Measurements from ENCODE around the gene RORB.

RORB gene

GRCh38 chr9:74609671-74610405, 112.7 kb downstream of the RORB start:
- DNase-seq = no peak

GRCh38 chr9:74610523-74611061, 113.5 kb downstream of the RORB start:
- no peak for DNase-seq

GRCh38 chr9:74630228-74630627, 133.1 kb downstream of the RORB start:
- DNase-seq = no peak

DNA sequence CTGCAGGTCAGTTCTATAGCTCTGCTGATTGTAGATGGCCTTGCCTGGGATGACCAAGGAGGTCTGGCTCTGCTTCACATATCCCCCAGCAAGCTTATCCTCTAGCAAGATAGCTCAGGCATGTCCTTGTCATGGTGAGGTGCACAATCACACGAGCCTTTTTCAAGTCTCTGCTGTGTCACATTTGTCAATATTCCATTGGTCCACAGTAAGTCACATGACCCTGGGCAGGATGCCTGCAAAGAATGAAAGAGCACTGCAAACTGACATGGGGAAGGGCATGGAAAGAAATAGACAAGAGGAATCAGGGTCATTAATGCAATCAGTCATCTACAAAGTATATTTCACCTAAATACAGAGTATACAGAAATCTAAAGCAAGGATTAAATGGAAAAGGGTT, 142.0 kb downstream of the RORB start:
- no peak for DNase-seq

- no peak for DNase-seq
Observed at GRCh38 chr9:74642376-74642775, 145.2 kb downstream of the RORB start.

DNA sequence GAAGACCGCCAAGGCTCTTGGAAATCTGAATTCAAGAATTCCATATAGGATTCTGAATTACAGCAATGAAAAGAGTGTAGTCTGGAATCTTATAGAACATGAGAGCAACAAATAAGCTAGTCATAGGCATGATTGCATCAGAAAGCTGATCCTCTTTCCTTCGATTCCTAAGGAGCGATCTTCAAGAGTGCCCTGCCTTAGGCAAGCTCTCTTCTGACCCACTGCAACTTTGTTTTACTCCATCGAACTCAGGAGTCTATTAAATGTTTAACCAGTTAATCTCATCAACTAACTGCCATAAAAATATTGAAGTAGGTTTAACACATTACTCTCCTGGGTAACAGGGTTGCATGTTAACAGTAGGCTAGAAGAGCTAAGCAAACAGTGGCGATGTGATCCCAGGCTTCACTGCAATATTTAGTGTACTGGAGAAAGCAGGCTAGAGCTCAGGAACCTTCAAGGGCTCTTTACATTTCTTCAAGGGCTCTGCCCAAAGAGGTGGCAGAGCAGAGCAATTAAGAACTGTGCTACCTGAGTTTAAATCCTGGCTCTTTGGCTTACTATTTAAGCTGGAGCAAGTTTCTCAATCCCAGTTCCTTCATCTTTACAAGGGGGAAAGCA, 146.3 kb downstream of the RORB start:
- DNase-seq = no peak

DNA sequence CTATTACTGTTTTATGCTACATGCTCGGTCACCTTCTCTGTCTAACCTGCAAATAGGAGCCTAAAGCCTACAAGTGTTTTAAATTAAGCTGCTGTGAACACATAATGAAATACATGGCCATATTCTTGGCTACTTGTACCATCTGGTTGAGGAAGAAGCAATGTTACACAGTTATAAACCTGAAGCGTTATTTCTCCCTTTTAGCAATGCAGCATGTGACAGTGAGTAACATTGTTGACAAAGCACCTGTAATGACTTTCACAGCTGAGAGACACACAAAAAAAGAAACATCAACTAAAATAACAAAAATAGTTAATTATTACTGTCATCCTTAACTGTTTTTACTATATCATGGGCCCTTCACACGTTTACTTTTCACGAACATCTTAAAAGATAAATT, 146.9 kb downstream of the RORB start:
- DNase-seq = no peak

GRCh38 chr9:74645007-74645639, 148.0 kb downstream of the RORB start:
- DNase-seq = peak; percentile 35

DNA sequence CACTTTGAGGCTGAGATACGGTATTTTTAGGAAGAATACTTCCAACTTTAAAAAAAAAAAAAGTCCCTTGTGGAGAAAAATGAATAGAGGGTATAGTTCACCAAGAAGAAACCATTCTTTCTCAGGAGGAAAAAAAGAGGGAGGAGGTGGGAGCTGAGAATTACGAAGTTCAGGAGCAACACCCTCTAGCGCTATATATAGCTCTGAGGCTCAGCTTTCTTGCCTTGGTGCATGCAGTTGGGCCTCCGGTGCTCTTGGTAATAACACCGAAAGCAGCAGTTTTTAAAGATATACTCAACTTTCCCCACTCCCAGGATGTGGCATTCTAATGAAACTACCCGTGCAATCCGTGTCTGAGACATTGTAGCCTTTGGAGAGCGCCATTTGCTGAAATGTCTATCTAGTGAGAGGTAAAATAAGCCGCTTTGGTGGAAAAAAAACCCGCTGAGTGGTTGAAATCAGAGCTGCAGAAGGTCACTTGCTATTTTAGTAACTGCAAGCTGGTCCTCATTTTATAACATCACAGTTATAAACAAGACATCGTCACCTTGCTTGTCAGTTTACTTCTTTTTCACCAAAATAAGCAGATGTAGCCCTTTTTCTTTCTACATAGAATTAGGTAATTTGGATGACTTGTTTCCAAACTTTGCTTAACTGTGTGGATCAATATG, 156.4 kb downstream of the RORB start:
- no peak for DNase-seq

DNA sequence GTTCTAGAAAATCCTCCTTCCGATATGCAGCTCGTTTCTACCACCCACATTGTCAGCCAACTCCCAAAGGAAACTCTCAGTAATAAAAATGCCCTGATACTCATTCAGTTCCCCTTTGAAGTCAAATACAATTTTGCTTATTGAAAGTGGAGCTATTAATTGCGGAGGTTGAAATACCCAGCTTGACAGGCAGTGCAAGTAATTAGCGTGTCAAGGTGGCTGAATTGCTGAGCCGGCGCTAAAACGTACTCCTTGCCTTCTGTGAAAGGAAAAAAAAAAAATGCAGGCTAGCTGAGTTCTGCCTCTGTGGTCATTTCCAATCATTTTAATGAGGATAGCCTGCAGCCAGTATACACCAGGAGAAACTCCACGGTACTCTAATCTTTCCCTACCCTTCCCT, 165.5 kb downstream of the RORB start:
- no peak for DNase-seq

DNA sequence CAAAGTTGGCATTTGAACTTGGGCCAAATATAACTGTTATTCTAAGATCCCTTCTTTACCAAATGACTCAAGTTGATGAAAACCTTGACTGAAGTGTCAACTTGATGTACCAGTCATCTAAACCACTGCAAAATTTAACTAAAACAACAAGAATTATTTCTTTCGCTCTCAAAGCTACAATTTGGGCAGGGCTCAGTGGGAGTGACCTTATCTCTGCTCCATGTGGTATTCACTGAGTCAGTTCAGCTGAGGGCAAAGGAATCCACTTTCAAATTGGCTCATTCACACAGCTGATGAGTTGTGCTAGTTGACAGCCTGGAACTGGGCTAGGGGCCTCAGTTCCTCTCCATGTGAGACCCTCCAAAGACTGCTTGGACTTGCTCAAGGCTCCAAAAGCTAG, 166.3 kb downstream of the RORB start:
- no peak for DNase-seq

DNA sequence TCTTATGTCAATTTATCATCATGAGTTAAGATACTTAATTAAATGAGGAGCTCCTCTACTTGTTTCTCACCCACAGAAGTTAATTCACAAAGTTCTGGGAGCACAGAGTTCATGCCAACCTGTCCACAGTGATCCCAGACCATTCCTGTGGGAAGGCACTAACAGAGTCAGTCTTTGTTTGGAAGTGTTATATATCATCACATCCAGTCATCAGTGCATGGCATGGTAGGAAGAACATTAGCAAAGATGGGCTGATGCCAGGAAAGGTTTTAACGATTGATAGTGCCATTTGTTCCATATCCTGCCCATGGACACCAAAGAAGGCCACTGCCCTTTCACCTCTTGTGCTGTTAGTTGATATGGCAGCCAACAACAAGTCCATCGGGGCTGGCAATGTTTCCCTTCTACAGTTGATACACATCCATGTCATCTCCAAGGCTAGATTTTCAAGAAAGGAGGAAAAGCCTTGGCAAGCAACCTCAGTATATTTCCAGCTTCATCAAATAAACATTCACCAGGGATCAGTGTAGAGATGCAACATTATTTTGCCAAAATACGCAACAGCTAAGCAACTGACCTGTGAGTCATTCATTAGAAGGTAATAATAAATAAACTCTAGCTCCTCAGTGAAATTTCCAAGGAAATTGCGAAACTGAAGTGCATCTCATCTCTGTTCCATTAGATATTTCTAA, 169.6 kb downstream of the RORB start:
- DNase-seq = no peak

GRCh38 chr9:74672237-74672636, 175.1 kb downstream of the RORB start:
- no peak for DNase-seq

- DNase-seq = no peak
Observed at GRCh38 chr9:74674077-74674476, 176.9 kb downstream of the RORB start.

DNA sequence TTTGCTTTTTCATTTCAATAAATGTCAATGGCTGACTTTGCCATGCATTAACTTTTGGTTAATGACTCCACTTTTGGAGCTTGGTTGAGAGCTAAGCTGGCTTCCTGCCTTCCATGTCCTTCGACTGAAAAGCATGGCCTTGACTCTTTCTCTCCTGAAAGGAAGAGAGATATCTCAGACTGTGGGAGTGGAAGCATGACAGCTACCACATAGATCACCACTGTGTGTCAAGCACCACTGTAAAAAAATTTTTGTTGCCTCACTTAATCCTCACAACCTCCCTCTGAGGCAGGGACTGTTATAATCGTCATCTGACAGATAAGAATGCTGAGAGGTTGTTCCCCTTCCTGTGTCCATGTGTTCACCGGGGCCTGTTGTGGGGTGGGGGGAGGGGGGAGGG, 184.8 kb downstream of the RORB start:
- no peak for DNase-seq

- DNase-seq = no peak
Observed at GRCh38 chr9:74683322-74683721, 186.2 kb downstream of the RORB start.

GRCh38 chr9:74691058-74691457, 193.9 kb downstream of the RORB start:
- no peak for DNase-seq

GRCh38 chr9:74696520-74696919, 199.4 kb downstream of the RORB start:
- no peak for DNase-seq

DNA sequence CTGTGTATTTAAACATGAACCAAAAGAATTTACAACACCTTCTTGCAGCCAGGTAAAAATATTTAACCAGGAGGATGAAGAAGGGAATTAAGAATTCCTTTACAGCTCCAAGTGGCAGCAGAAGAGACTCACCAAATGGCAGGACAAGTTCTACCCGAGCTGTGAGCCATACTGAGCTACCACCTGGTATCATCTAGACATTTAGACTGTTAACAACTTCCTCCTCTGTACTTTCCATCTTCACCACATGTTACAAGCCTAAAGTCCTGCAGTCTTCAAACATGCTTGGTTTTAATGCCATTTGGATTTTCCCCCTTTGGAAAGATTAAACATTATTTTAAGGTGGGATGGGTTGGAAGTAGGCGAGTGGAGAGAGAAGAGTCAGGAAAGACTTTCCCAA, 200.4 kb downstream of the RORB start:
- DNase-seq = no peak

- no peak for DNase-seq
Observed at GRCh38 chr9:74711341-74711740, 214.2 kb downstream of the RORB start.

DNA sequence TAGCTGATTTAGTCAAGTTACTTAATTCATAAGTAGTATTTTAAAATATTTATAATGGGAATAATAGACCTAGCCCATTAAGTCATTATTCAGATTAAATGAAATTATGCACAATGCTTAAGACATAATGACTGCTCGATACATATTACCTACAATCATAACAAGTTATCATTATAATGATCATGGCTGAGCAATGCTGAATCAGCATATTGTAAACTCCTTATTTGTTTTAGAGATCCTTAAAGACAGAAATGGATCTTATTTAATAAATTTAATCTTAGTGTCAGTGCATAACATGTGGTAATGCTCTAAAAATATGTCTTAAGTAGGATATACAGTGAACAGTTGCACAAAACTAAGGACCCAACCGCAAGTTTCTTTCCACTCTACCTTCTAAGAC, 221.6 kb downstream of the RORB start:
- DNase-seq = no peak

GRCh38 chr9:74719306-74719705, 222.2 kb downstream of the RORB start:
- no peak for DNase-seq
